Ramos (cell line): Measurements from ENCODE around the gene UBE2Q1.
"Not testable (repeated sequence)": the region's sequence is repeated elsewhere in the genome, so short reads cannot be mapped to it uniquely, and the experiment has no call there.

Source experiments
- in situ Hi-C: fragments of 300-500 bp; cut with MboI; formaldehyde crosslinking; loops from one replicate; pipeline ENCODE4 v1.14.3; 2022; ENCODE audit warnings: low sequenced_read_pairs; ENCODE audit not compliant: unreplicated experiment

The UBE2Q1 gene

DNA sequence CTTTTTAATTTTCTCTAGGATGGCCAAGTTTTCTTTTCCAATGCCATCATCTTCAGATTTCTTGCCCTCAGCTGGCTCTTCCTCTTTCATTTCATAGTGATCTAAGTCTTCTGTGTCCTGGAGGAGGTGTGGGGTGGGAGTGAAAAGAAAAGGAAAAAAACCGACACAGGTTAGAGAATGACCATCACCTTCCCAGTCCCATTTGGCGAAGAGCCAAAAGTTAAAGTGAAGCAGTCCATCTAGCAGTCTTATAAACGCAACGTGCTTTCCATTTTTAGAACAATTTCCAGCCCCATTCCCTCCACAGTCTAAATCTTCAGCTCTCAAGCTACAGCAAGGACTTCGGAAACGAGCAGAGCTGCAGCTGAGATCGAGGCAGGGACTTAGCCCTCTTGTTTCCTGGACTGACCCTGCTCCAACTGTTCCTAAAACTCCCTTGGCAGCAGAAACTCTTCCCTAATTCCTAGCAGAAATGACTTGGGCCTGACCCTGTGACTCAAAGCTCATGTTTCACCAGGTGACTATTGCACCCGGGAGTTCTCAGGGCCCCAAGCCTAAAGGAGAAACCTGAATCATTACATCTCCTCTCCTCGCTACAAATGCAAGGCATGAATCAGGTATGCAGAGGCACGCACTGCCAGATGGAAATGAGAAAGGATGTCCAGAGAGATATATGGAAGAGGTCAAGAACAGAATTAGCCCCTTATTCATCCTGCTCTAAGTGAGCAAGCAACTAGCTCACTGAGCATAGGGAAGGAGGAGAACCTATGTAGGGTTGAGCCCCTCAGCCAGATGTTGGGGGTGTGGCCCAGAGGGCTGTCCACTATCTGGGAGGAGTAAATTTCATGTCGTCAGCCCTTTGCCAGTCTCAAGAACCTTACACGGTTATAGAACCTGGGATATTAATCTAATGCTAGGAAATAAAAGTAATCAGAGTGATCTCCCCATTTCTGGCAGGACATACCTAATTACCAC is 5.1 kb downstream of the UBE2Q1 start:
- in situ Hi-C loops: no loop called here

DNA sequence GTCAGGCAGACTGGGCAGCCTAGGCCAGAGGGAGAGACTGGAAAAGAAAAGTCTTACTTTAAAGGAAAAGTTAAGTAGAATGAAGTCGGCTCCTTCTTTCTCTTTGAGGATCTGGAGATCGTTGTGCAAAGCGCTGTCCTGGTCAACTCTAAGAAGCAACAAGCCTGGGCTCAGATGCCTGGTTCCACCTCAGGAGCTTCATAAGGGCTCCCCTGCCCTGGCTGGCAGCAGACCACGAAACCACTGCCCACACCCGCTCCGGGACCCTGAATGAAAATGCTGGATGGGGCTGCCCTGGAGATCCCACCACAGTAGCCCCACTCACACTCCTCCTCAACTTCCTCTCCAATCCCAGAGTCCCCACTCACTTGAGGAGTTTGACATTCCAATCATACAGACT is 6.4 kb downstream of the UBE2Q1 start:
- in situ Hi-C loops: no loop called here

DNA sequence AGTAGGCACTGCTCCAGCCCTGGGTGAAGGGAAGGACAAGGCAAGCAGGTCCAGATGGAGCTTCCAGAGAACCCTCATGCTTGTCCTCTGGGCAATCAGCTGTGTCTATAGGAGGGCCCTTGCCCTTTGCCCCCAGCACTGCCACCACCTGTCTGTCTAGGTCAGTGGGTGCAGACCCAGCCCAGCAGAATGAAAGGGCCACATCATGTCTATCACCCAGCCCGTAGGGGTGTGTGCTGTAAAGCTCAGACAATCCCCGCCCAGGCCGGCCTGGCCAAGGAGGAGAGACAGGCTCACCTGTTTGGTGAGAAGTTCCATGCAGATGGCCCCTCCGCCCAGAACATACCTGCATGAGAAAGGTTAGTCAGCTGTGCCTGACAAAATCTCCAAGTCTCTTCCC is 7.0 kb downstream of the UBE2Q1 start:
- in situ Hi-C loops: no loop called here

DNA sequence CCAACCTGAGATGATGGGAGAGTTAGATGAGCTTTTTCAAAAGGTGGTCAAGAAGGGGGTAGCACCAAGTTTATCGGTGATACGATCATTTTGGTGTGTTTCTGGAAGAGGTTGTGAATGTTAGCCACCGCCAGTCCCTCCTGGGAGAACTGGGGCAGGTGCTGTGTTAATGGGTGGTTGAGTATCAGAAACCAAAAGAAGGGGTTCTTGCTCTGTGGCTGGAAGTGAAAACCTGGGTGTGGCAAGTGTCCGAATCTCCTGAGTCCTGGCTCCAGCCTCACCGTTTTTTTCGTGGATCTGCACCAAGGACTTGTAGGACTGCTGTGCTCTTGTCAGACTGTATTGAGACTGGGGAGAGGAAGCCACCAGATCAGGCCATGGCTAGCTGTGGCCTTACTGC is 7.8 kb downstream of the UBE2Q1 start:
- in situ Hi-C loops: no loop called here

DNA sequence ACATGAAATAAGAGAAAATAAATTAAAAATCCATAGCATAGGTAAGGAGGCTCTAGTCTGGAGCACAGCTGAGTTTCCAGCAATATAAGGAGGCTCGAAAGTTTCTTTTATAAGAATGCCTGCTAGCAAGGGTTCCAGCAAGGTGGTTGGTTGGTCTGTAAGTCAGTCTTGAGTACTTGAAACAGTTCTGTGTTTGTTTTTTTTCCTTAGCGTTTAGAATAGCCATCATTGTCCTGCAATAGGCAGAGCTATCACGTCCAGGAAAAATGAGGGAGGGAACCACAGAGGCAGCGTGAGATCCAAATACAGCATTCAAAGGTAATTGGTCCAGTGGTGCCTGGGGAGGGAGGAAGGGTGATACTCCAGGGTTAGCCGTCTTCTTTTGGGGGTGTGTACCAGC is 8.4 kb downstream of the UBE2Q1 start:
- in situ Hi-C loops: no loop called here

DNA sequence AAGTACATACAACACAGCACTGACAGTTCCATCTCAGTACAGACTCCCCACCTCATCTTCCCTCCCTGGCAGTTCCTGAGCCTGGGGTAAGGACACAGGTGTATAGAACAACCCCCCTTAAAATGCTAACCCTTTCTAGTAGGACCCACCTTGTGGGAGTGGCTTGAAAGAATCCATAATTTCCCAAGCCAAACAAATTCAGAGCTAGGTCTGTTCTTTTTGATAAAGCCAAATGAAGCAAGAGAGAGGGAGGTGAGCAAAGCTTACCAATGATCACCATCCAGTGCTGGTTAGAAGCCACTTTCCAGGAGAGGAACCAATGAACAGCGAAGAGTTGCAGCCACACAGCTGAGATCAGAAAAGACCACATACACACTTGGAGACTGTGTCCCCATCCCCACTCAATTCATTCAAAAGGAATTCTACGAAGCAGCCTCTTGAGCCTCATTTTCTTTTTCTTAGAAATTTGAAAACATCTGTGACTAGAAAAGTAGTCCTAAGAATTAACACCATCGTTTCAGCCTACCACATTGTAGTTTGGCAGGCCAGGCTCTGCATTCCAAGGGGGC is 9.2 kb downstream of the UBE2Q1 start:
- in situ Hi-C loops: no loop called here

DNA sequence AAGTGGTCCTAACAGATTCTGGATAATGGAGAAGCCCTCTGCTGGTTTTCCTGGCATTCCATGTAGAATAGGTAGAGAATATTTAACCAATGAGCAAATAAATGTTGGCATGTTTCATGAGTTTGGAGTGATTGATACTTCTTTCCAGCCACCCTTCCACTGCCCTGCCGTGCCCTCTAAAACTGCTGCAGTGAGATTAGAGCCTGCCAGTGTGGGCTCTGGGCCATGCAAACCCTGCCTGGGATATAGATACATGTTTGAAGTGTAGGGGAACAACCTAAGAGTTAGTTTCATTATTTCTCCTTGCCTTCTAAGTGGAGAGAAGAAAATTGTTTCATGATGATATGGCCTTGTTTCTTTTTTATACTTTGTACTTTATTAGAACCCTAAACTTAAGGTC is 10.4 kb downstream of the UBE2Q1 start:
- in situ Hi-C loops: no loop called here

DNA sequence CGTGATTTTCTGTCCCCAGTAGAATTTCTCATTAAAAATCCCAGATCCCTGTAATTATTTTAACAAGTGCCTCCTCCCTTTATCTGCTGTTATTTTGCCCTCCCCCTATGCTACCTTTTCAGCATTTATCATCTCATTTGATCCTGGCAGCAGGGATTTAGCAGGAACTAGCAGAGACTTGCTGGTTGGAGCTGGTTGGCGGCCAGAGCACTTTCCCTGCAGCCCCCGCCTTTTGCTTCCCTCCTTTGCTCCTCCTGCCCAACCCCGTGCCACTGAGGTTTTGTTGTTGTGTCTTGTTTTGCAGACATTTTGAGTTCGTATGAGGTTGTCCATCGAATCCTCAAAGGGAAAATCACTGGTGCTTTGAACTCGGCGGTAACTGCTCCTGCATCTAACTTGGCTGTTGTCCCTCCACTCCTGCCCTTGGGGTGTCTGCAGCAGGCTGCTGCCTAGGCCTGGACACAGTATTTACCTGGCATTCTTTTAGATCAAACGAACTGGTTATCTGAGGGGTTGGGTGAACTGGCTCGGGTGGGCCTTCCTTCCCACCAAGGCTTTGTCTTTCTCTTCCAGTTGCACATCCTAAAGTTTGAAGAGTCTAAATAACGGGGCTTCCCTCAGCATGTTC is 11.2 kb downstream of the UBE2Q1 start:
- in situ Hi-C loops: no loop called here

DNA sequence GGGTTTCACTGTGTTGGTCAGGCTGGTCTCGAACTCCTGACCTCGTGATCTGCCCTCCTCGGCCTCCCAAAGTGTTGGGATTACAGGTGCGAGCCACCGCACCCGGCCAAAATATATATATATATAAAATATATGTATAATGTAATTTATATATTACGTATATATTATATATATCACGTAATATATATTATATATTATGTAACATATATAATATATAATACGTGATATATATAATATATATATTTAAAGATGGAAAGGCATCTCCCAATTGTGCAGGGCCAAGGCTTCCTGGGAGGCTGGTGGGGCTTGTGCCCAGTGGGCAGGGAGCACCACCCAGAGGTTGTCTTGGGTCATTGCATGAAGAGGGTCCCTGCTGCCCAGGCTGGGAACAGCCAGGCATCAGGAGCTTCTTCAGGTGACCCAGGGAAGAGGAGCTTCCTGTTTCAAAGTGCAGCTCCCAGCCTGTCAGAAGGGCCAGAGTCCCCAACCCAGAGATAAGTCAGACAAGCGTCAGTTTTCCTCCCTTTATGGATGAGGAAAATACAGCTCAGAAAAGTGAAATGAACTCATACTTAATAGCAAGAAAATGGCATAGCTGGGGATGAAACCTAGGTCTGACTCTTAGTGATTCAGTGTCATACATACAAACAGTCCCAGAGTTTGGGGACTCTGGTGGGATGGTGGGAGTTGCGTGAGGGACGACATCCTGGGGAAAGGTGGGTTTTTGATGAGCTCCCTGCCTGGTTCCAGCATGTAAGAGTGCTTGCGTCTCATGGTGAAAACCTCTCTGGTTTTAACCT is 12.0 kb downstream of the UBE2Q1 start:
- in situ Hi-C loops: no loop called here

DNA sequence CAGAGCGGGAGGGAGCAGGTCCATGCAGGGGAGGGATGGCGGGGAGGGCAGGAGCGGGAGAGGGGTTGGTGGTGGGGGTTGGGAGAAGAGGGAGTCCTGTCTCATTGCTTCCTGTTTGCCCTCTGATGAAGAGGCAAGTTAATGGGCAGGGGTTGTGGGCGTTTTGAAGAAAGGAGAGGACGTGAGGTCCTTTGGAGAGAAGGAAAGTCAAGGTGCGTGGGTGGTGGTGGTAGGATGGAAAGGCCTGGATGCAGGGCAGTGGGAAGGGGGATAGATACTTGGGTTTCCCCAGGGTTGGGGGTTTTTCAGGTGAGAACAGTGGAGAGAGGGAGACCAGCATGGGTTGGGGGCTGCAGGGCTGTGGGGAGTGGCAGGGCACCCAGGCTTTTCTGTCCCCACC is 17.2 kb downstream of the UBE2Q1 start:
- in situ Hi-C loops: no loop called here

DNA sequence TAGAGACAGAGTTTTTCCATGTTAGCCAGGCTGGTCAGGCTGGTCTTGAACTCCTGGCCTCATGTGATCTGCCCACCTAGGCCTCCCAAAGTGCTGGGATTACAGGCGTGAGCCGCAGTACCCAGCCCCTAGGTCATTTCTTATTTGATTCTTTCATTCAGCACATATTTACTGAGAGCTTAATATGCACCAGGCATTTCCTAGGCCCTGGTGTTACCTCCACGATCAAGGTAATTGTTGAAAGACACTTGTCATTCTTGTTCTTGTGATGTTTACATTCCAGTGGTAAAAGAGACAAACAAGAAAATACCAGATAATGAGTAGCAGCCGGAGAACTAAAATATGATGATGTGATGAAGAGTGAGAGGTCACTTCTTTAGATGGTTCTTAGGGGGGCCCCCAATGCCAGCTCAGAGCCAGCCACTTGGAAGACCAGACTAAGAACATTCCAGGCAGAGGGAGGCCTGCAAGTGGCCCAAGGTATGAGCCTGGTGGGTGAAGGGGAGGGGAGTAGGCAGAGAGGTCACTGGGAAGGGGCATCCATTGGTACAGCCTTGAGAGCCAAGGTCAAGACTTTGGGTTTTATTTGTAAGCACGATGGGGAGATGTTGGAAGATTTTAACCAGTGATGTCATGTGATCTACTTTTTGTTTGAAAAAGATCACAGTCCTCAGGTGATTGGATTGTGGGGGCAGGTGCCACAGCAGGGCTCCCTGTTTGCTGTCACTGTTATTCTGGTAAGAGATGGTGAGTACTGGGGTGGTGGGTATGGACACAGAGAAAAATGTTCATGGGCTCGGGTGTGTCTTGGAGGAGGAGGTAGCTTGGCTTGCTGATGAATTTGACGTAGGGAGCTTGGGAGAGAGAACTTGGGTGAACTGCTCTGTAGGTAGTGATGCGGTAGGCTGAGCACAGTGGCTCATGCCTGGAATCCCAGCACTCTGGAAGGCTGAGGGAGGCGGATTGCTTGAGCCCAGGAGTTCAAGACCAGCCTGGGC is 18.7 kb downstream of the UBE2Q1 start:
- in situ Hi-C loops: no loop called here

DNA sequence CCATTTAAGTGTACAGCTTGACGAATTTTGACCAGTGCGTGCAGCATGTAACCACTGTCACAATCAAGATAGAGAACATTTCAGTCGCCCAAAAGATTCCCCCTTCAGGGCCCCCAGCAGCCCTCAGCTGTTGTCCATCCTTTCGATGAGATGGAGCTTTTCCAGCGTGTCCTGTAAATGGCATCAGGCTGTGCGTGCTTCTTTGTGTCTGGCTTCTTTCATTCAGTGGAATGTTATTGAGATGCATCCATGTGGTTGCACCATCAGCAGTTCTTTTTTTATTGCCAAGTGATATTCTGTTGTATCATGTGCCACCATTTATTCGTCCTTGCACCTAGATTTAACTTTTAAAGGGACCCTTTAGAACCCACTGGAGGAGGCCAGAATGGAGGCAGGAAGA is 21.9 kb downstream of the UBE2Q1 start:
- in situ Hi-C loops: no loop called here

DNA sequence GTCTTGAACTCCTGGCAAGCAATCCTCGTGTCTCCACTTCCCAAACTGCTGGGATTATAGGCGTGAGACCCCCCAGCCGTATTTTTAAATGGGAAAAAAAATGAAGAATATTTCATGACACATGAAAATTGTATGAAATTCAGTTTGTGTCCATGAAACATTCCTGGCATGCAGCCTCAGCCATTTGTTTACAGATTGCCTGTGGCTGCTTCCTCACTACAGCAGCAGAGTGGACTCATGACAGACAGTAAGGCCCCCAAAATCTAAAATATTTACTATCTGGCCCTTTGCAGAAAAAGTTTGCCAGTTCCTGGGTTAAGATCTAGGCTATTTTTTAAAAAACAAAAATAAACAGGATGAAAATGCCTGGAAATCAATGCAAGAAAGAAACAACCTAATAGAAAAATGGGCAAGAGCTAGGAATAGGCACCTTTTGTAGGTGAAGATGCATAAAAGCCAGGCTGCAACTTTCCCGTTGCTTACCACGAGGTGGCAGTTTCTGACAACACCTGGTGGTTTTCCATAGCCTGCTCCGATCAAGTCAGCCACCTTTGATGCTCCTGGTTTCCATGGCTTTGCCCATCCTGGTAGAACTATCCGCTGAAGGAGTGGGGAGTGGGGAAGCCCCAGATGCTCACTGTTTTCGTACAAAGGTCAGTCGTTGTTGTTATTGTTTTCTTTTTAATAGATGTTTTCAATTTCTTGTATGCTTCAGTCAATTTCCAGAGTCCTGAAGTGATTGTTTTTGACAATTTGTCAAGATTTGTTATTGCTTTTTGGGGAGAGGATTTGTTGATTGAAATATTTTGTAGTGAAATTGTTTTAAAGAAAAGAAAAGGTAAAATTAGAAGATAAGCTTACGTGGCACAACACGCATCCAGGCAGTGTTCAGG is 24.3 kb downstream of the UBE2Q1 start:
- in situ Hi-C loops: no loop called here

DNA sequence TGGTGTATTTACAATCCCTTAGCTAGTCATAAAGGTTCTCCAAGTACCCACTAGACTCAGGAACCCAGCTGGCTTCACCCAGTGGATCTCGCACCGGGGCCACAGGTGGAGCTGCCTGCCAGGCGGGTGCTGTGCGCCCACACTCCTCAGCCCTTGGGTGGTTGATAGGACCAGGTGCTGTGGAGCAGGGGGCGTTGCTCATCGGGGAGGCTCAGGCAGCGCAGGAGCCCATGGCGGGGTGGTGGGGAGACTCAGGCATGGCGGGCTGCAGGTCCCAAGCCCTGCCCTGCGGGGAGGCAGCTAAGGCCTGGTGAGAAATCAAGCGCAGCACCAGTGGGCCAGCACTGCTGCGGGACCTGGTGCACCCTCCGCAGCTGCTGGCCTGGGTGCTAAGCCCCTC is 26.5 kb downstream of the UBE2Q1 start:
- in situ Hi-C loops: not testable (repeated sequence)

DNA sequence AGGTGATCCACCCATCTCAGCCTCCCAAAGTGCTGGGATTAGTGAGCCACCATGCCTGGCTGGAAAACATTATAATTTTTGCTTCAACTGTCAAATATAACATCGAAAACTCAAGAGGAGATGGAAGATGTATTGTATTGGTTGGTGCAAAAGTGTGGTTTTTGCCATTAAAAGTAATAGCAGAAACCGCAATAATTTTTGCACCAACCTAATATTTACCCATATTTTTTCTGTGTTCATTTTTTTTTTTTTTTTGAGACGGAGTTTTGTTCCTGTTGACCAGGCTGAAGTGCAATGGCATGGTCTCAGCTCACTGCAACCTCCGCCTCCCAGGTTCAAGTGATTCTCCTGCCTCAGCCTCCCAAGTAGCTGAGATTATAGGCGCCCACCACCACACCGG is 29.2 kb downstream of the UBE2Q1 start:
- in situ Hi-C loops: no loop called here

DNA sequence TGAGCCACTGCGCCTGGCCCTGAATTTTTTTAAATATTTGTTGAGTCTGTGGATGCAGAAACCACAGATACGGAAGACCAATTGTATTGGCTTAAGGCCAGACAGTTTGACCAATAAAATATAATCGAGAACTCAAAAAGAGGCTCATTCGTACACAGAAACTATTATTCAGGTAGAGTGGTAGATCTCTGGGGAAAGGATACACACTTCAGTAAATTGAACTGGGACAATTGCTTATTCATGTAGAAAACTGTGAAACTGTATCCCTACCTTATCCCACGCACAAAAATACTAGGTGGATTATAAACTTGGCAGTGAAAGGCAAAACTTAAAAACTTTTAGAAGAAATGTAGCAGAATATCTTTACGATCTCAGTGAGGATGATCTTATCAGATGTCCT is 31.3 kb downstream of the UBE2Q1 start:
- in situ Hi-C loops: no loop called here

DNA sequence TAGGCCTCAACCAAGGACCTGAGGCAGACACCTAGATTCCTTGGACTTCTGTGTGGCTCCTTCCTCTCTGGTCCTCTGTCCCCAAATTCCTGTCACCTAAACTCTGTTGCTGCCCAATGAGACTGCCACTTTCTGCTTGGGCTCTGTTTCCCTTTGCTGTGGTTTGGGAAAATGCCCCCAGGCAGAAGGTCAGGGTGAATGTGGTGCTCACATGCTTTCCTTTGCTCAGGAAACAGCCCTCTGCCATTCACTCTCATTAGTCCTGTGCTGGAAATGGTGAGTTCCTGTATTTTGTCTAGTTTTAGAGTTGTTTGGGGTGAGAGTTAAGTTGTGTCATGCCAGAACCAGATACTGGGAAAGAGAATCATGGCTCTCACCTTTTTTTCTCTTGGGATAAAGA is 33.6 kb downstream of the UBE2Q1 start:
- in situ Hi-C loops: no loop called here

DNA sequence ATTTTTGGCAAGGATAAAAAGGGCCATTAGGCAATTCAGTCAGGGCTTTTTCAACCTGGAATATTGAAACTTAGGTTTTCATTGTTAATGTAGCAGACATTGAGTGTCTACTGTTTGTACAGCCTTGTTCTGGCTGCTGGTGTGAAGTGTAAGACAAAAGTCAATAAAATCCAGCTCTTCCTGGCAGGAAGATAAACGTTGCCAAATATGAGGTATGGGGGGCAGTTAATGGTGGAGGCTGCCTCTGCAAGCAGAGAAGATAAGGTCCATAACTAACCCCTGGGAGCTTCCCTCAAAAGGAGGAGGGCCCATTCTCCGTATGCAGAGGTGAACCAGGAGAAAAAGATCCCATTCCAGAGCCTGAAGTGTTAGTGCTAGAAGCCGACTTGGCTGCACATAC is 36.8 kb downstream of the UBE2Q1 start:
- in situ Hi-C loops: no loop called here
